Hepatocyte (in vitro differentiated cells): Measurements from ENCODE around the gene C4orf54. TPM values are rescaled to one million over a fixed set of nuclear protein-coding genes. Genes with fewer than 3 reads are reported as not detected.

Source experiments
- DNase-seq: peaks from one replicate; pipeline ENCODE4 v3.0.0-alpha.2; 2016; ENCODE audit warnings: low spot score
- H2AFZ ChIP-seq: fragments of 200-600 bp; sonication (generic); 2 replicates; pipeline ENCODE4 v1.6.0; 2016; ENCODE audit warnings: antibody characterized with exemption, mild to moderate bottlenecking
- H3K27ac ChIP-seq: fragments of 200-600 bp; sonication (generic); 2 replicates; pipeline ENCODE4 v1.5.1; 2016; ENCODE audit warnings: mild to moderate bottlenecking
- H3K27me3 ChIP-seq: fragments of 200-600 bp; sonication (generic); 2 replicates; pipeline ENCODE4 v1.6.1; 2016
- H3K36me3 ChIP-seq: fragments of 200-600 bp; sonication (generic); replicated peaks from 2 replicates; pipeline ENCODE4 v1.5.1; 2016; ENCODE audit warnings: low read depth; ENCODE audit not compliant: insufficient read depth
- H3K4me1 ChIP-seq: fragments of 200-600 bp; sonication (generic); 2 replicates; pipeline ENCODE4 v1.5.1; 2016; ENCODE audit warnings: mild to moderate bottlenecking, moderate library complexity; ENCODE audit not compliant: insufficient read depth
- H3K4me2 ChIP-seq: fragments of 200-600 bp; sonication (generic); 2 replicates; pipeline ENCODE4 v1.6.0; 2016
- H3K4me3 ChIP-seq: fragments of 200-600 bp; sonication (generic); 2 replicates; pipeline ENCODE4 v1.5.1; 2016; ENCODE audit warnings: mild to moderate bottlenecking
- H3K79me2 ChIP-seq: fragments of 200-600 bp; sonication (generic); 2 replicates; pipeline ENCODE4 v1.6.0; 2017; ENCODE audit warnings: mild to moderate bottlenecking
- H3K9me2 ChIP-seq: fragments of 200-600 bp; sonication (generic); replicated peaks from 2 replicates; pipeline ENCODE4 v1.6.0; 2017; ENCODE audit warnings: mild to moderate bottlenecking; ENCODE audit not compliant: insufficient read depth
- H3K9me3 ChIP-seq: fragments of 200-600 bp; sonication (generic); 2 replicates; pipeline ENCODE4 v1.5.1; 2016; ENCODE audit warnings: low read depth, mild to moderate bottlenecking
- H4K20me1 ChIP-seq: fragments of 200-600 bp; sonication (generic); 2 replicates; pipeline ENCODE4 v1.6.0; 2016; ENCODE audit warnings: mild to moderate bottlenecking; ENCODE audit not compliant: insufficient read depth, poor library complexity, severe bottlenecking
- CTCF ChIP-seq: fragments of 200-600 bp; sonication (generic); IDR thresholded peaks from 2 replicates; pipeline ENCODE4 v1.5.1; 2016; ENCODE audit warnings: antibody characterized with exemption, mild to moderate bottlenecking; ENCODE audit not compliant: poor library complexity
- EZH2 ChIP-seq: fragments of 200-600 bp; sonication (generic); IDR thresholded peaks from 2 replicates; pipeline ENCODE4 v1.6.1; 2016; ENCODE audit warnings: antibody characterized with exemption, mild to moderate bottlenecking, borderline replicate concordance
- EZH2phosphoT487 ChIP-seq: fragments of 200-600 bp; sonication (generic); IDR thresholded peaks from one replicate; pipeline ENCODE4 v1.6.1; 2018; ENCODE audit warnings: antibody characterized with exemption, mild to moderate bottlenecking, low read depth, moderate library complexity; ENCODE audit not compliant: unreplicated experiment, severe bottlenecking
- WGBS: methylation state at CpG from one replicate; pipeline ENCODE4 v1.1.6; 2016; ENCODE audit warnings: low lambda C conversion rate; ENCODE audit errors: missing lambda C conversion rate; 5-methylcytosine and 5-hydroxymethylcytosine counted together
- polyA plus RNA-seq: library from polyadenylated mRNA; unstranded; fragments of >200 nt; fragmentation: Nextera tagmentation; extraction: Ambion mirVana; gene quantifications from 2 replicates; pipeline ENCODE4 v1.2.1, GENCODE V29; 2016
- total RNA-seq: library from RNA; depleted of rRNA; stranded (reverse); fragments of >200 nt; gene quantifications from 2 replicates; pipeline ENCODE4 v1.2.3, GENCODE V29; 2014

Gene C4orf54
- total and polyA plus RNA-seq, 2 experiments from 2014 or later = 0.07 TPM; not detected in 1

GRCh38 chr4:99649208-99649607 is 8.4 kb downstream of the C4orf54 start:
- Histone ChIP-seq H3K27me3 (no peaks in the 10 kb centered on the region), H3K9me2 (no peaks in the 10 kb centered on the region), H4K20me1 (no peaks in the 10 kb centered on the region), H3K79me2 (no peaks in the 10 kb centered on the region), H2AFZ (no peak overlapping the region), H3K27ac (no peak overlapping the region), H3K36me3 (no peaks in the 10 kb centered on the region), H3K4me1 (peaks cover 8% of the 10 kb centered on the region), H3K4me3 (no peak overlapping the region), H3K9me3 (no peaks in the 10 kb centered on the region), H3K4me2 (no peak overlapping the region)
- 95% methylated on average over 9 of the region's 9 CpGs for WGBS
- TF ChIP-seq EZH2 (no peak), EZH2phosphoT487 (no peak), CTCF (no peak)
- DNase-seq = no peak

GRCh38 chr4:99648321-99648720 is 9.3 kb downstream of the C4orf54 start:
- Histone ChIP-seq H3K36me3 (no peaks in the 10 kb centered on the region), H2AFZ (no peak overlapping the region), H3K27me3 (no peaks in the 10 kb centered on the region), H3K79me2 (no peaks in the 10 kb centered on the region), H3K4me3 (no peak overlapping the region), H3K4me1 (peaks cover 10% of the 10 kb centered on the region), H3K27ac (no peak overlapping the region), H3K4me2 (no peak overlapping the region), H3K9me2 (no peaks in the 10 kb centered on the region), H4K20me1 (no peaks in the 10 kb centered on the region), H3K9me3 (no peaks in the 10 kb centered on the region)
- no peak for DNase-seq
- WGBS = 77% methylated on average over 1 of the region's 1 CpG
- TF ChIP-seq EZH2 (no peak), EZH2phosphoT487 (no peak), CTCF (no peak)

- no peak overlapping the region for H3K4me2 ChIP-seq
- H3K4me3 ChIP-seq = no peak overlapping the region
- H3K79me2 ChIP-seq = no peaks in the 10 kb centered on the region
- H4K20me1 ChIP-seq = no peaks in the 10 kb centered on the region
- 79% methylated on average over 4 of the region's 4 CpGs for WGBS
- no peaks in the 10 kb centered on the region for H3K36me3 ChIP-seq
- peaks cover 10% of the 10 kb centered on the region for H3K4me1 ChIP-seq
- H3K27me3 ChIP-seq = no peaks in the 10 kb centered on the region
- H3K9me2 ChIP-seq = no peaks in the 10 kb centered on the region
- no peaks in the 10 kb centered on the region for H3K9me3 ChIP-seq
- no peak for TF ChIP-seq EZH2phosphoT487
- TF ChIP-seq EZH2 = no peak
- no peak for TF ChIP-seq CTCF
- DNase-seq = no peak
- no peak overlapping the region for H2AFZ ChIP-seq
- H3K27ac ChIP-seq = no peak overlapping the region
These were observed 10.6 kb downstream of the C4orf54 start for GRCh38 chr4:99647071-99647470.

- Histone ChIP-seq H3K27ac (no peak overlapping the region), H3K36me3 (no peaks in the 10 kb centered on the region), H2AFZ (no peak overlapping the region), H3K9me2 (no peaks in the 10 kb centered on the region), H3K4me1 (peaks cover 10% of the 10 kb centered on the region), H3K4me3 (no peak overlapping the region), H4K20me1 (no peaks in the 10 kb centered on the region), H3K9me3 (no peaks in the 10 kb centered on the region), H3K79me2 (no peaks in the 10 kb centered on the region), H3K4me2 (no peak overlapping the region), H3K27me3 (no peaks in the 10 kb centered on the region)
- no peak for TF ChIP-seq CTCF
- TF ChIP-seq EZH2phosphoT487 = no peak
- TF ChIP-seq EZH2 = no peak
- DNase-seq = no peak
These were observed 12.0 kb downstream of the C4orf54 start for GRCh38 chr4:99645638-99646037.
